NOMO-1 (cell line): Measurements from ENCODE around the gene LCE3A.
"Not testable (repeated sequence)": the region's sequence is repeated elsewhere in the genome, so short reads cannot be mapped to it uniquely, and the experiment has no call there.

Experiments used
- DNase-seq, 2 experiments: peaks; one replicate each; lab custom pipeline; 2025; ENCODE audit not compliant: unreplicated experiment in 2 of 2; lab: John Stamatoyannopoulos, UW

Gene LCE3A

GRCh38 chr1:152622803-152623202, at the start of gene LCE3A:
LCE3A (minus strand) TSS chr1:152623103; CDS start chr1:152623103, 0 bp downstream.
- peak; percentile 21 to 44 for DNase-seq

GRCh38 chr1:152667648-152668047, 44.7 kb upstream of the LCE3A start:
- DNase-seq = no peak

- not testable (repeated sequence) for DNase-seq
Measured at GRCh38 chr1:152666171-152666570, 43.3 kb upstream of the LCE3A start.

- DNase-seq = no peak
Measured at GRCh38 chr1:152663098-152663497, 40.2 kb upstream of the LCE3A start, which contains the start of gene LCE2D. LCE2D (plus strand) TSS chr1:152663380; CDS start chr1:152664106, 726 bp downstream.

GRCh38 chr1:152658649-152659048, 35.7 kb upstream of the LCE3A start:
- DNase-seq = no peak

GRCh38 chr1:152657677-152658076, 34.8 kb upstream of the LCE3A start:
- no peak for DNase-seq

- DNase-seq = no peak
Measured at GRCh38 chr1:152656459-152656858, 33.6 kb upstream of the LCE3A start.

GRCh38 chr1:152654110-152654509, 31.2 kb upstream of the LCE3A start:
- DNase-seq = peak in 1 of 2 experiments; percentile 46

GRCh38 chr1:152646656-152647055, 23.8 kb upstream of the LCE3A start:
- DNase-seq = no peak

GRCh38 chr1:152645146-152645545, 22.2 kb upstream of the LCE3A start:
- no peak for DNase-seq

- DNase-seq = no peak
Measured at GRCh38 chr1:152643945-152644344, 21.0 kb upstream of the LCE3A start.

- DNase-seq = no peak
Measured at GRCh38 chr1:152640351-152640750, 17.4 kb upstream of the LCE3A start.

GRCh38 chr1:152630596-152630995, 7.7 kb upstream of the LCE3A start:
- DNase-seq = no peak

GRCh38 chr1:152626744-152627143, 3.8 kb upstream of the LCE3A start:
- DNase-seq = no peak

- no peak for DNase-seq
Measured at GRCh38 chr1:152623203-152623844, 421 bp upstream of the LCE3A start.

- no peak for DNase-seq
Measured at GRCh38 chr1:152621993-152622392, 910 bp downstream of the LCE3A start.

- DNase-seq = no peak
Measured at GRCh38 chr1:152613511-152613910, 9.4 kb downstream of the LCE3A start, which contains the start of gene LCE3B. LCE3B (plus strand) TSS chr1:152613811; CDS start chr1:152613811, 0 bp downstream.

- DNase-seq = no peak
Measured at GRCh38 chr1:152599934-152600333, 23.0 kb downstream of the LCE3A start, which contains the start of gene LCE3C. LCE3C (plus strand) TSS chr1:152600234; CDS start chr1:152600732, 498 bp downstream.

GRCh38 chr1:152596986-152597385, 25.9 kb downstream of the LCE3A start:
- DNase-seq = no peak

GRCh38 chr1:152585586-152585985, 37.3 kb downstream of the LCE3A start:
- DNase-seq = no peak

GRCh38 chr1:152582647-152583046, 40.3 kb downstream of the LCE3A start:
- no peak for DNase-seq

- DNase-seq = no peak
Measured at GRCh38 chr1:152580433-152580832, 42.5 kb downstream of the LCE3A start, which contains the start of gene LCE3D. LCE3D (minus strand) TSS chr1:152580516; CDS start chr1:152579936, 580 bp downstream.
